Measurements from ENCODE around the gene SKIL.
"Not testable (repeated sequence)": the region's sequence is repeated elsewhere in the genome, so short reads cannot be mapped to it uniquely, and the experiment has no call there.

Gene SKIL, protein sequence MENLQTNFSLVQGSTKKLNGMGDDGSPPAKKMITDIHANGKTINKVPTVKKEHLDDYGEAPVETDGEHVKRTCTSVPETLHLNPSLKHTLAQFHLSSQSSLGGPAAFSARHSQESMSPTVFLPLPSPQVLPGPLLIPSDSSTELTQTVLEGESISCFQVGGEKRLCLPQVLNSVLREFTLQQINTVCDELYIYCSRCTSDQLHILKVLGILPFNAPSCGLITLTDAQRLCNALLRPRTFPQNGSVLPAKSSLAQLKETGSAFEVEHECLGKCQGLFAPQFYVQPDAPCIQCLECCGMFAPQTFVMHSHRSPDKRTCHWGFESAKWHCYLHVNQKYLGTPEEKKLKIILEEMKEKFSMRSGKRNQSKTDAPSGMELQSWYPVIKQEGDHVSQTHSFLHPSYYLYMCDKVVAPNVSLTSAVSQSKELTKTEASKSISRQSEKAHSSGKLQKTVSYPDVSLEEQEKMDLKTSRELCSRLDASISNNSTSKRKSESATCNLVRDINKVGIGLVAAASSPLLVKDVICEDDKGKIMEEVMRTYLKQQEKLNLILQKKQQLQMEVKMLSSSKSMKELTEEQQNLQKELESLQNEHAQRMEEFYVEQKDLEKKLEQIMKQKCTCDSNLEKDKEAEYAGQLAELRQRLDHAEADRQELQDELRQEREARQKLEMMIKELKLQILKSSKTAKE

DNA sequence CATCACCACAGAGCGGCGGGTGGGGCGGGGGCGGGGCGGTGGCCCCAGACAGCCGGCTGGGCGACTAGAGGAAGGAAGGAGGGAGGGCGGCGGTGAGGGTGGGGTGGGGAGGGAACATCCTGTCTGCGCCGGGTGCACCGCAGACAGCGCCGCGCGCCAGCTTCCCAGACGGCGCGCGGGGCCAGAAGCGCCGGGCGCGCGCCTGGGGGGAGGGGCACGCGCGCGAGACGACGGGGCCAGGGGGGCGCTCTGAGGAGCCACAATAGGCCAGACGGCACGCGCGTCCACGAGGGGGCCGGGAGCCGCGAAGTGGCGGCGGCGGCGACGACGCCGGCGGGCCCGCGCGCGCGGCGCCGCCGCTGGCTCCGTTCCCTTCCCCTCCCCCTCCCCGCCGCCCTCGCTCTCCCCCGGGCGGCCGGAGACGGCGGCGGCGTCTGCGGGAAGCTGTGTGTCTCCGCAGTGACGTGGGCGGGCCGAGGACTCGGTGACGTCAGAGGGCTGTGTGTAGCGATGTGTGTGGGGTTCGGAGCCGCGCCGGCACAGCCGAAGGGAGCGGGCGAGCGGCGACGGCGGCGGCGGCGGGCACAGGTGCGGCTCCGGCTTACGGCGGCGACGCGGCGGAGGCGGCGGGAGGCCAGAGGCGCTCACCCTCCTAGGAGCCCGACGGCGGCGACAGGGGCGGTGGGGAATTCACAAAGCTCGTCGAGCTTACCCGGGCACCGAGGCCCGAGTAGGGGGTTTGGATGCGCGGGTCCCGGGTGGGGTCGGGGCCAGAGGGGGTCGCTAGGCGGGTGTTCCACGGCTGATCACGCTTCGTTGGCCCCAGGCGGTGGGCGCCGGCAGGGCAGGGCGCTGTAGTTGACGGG is at the start of gene SKIL:
Gene SKIL (plus strand): TSS at position 540 of the 866 bp plus-strand sequence. CDS start 2,617 bp downstream, outside the sequence.
- no peak for FAIRE-seq

DNA sequence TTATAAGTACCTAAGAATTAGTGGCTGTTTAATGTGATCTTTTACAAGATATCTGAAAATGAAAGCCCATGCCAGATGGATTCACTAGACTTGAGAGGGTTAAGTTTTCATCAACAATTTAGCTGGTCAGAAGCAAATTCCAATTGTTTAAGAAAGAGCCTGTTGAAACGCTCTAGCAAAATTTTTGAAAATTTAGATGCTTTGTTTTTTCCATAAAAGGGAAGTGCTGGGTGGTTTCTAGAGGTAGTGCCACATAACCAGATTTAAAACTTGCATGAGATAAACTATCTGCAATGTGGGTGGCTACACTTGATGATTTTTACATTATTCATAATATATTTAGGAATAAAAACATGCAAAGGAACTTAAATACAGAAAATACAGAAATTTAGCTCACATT is 48.5 kb upstream of the SKIL start:
- no peak for FAIRE-seq

DNA sequence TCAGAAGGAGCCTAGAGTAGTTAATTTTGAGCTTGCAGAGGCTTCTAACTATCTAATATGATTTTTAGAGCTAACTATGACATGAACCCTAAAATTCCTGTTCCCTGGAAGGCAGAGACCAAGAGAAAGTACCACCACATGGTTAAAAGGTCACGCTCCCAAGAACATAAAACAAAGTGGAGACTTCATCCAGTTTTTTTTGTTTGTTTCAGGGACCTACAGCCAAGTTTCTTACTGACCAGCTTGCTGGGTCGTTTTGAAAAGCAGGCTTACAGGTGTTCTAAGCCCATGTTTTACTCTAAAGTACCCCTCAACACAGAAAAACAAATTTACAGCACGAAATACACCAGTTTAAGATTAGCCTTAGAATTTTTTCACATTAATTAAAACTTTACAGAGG is 39.6 kb upstream of the SKIL start:
- FAIRE-seq = no peak

DNA sequence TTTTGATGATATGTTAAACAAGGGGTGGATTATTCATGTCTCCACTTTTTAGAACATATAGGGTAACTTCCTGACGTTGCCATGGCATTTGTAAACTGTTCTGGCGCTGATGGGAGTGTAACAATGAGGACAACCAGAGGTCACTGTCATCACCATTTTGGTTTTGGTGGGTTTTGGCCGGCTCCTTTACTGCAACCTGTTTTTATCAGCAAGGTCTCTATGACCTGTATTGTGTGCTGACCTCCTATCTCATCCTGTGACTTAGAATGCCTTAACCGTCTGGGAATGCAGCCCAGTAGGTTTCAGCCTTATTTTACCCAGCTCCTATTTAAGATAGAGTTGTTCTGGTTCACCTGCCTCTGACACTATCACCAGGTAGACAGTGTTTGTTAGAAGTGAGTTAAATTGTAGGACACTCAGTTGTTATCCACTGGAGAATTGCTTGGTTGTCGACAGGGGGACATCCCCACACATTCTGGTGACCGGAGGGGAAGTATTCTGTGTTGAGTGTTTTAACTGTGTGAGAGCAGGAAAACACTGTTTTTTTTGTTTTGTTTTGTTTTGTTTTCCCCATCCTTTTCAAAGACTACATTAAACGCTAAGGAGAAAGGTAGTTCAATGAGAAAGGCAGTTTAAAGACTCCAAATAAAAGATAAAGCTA is 36.9 kb upstream of the SKIL start:
- FAIRE-seq = no peak

DNA sequence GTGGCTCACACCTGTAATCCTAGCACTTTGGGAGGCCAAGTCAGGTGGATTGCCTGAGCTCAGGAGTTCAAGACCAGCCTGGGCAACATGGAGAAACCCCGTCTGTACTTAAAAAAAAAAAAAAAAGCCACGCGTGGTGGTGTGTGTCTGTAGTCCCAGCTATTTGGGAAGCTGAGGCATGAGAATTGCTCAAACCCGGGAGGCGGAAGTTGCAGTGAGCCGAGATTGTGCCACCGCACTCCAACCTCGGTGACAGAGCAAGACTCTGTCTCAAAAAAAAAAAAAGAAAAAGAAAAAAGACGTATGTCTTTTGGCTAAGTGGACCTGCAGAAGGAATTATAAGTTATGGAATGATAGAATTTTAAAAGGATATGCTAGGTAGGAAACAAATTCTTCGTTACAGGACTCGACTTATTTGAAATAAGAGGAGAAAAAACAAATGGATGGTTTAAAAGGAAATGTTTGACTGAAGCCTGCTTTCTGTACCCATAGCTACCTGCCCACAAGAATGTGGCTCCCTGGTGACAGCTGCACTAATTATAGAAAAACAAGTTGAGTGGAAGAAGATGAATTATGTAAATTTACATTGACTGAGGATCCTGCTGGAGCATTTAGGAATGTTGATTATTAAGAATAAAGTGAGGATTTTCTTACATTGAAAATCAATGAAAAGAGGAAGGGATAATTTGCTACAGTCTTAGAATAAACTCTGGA is 36.0 kb upstream of the SKIL start:
- FAIRE-seq = no peak

DNA sequence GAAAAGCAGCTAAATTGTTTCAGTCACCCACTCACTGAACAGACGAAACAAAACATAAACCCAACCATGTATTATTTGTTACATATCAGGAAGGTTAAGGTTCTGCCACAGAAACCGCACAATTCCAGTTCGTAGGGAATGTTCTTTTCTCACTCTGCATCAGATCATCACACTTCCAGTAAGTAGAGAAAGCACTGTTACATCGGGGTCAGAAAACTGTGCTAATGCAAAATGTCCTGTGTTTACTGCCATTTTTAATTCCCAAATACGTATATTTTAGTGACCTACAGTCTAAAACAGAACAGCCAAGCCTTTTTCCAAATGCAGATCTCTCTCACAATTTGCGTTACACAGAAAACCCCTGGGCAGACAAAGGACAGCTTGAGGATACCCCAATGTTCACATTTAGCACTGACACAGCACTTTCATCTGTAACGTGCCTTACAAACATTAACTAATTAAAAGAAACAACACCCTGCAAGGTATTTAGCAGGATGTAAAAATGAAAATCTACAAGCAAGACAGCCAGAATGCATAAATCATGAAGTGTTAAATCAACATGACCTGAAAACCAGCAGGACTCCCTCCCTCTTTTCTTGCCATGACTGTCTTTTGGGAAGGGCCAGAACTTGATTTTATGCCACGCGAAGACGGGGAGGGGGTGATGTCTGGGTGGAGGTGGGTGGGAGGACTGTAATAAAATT is 34.8 kb upstream of the SKIL start:
- no peak for FAIRE-seq

DNA sequence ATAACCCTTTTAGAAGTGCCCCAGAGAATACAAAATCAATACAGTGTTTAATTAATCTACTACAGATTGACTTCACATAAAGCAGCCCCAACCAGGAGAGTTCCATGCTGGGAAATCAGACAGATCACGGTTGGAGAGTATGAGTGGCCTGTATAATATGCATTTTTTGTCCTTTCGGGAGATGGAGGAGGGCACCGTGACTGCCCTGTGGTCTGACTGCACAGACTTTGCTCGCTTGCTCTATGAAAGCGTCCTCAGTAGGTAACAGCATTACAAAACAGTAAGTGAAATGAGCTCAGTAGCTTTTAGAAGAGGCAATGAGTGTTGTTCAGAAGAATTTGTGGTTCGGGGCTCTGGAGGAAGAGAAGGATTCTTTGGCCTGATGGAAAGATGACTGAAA is 34.2 kb upstream of the SKIL start:
- no peak for FAIRE-seq

DNA sequence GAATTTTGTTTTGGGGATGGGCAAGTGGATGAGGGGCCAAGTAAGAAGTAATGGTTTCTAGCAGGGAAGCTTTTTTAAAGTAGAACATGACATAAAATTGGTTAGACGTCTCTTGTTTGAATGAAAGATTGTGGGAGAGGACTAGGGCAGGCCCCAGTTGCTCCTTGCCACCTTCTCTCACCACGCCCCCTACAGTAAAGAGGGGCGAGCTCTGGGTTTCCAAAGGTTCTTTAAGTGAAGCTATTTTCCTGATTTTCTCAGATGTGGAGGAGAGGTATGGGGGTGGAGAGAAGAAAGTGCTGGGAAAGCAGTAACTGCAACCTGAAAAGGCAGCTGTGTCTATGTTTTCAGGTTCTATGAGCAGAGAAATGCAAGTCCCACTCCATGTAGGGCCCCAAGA is 32.6 kb upstream of the SKIL start:
- no peak for FAIRE-seq

DNA sequence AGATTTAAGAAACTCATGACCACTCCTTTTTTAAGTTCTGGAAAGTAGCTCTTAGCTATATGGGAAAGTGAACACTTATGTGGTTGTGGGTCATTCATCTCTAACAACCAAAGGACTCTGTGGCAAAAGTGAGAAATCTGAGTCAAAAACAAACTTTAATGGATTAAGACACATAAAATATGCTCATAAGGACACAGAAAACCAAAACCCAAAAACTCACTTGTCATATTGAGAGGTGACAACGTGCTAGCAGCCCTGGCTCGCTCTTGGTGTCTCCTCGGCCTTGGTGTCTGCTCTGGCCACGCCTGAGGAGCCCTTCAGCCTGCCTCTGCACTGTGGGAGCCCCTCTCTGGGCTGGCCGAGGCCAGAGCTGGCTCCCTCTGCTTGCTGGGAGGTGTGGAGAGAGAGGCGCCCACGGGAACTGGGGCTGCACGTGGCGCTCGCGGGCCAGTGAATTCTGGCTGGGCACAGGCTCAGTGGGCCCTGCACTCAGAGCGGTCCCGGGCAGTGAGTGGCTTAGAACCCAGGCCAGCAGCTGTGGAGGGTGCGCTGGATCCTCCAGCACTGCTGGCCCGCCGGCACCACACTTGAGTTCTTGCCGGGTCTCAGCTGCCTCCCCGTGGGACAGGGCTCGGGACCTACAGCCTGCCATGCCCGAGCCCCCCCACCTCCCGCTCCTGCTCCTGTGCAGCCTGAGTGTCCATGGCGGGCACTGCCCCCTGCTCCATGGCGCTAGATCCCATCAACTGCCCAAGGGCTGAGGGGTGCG is 30.3 kb upstream of the SKIL start:
- FAIRE-seq = no peak

DNA sequence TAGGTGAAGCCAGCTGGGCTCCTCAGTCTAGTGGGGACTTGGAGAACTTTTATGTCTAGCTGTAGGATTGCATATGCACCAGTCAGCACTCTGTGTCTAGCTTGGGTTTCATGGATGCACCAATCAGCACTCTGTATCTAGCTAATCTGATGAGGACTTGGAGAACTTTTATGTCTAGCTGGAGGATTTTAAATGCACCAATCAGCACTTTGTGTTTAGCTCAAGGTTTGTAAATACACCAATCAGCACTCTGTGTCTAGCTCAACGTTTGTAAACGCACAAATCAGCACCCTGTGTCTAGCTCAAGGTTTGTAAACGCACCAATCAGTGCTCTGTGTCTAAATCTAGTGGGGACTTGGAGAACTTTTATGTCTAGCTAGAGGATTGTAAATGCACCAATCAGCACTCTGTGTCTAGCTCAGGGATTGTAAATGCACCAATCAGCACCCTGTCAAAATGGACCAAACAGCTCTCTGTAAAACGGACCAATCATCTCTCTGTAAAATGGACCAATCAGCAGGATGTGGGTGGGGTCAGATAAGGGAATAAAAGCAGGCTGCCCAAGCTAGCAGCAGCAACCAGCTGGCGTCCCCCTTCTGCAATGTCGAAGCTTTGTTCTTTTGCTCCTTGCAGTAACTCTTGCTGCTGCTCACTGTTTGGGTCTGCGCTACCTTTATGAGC is 29.5 kb upstream of the SKIL start:
- FAIRE-seq = not testable (repeated sequence)

DNA sequence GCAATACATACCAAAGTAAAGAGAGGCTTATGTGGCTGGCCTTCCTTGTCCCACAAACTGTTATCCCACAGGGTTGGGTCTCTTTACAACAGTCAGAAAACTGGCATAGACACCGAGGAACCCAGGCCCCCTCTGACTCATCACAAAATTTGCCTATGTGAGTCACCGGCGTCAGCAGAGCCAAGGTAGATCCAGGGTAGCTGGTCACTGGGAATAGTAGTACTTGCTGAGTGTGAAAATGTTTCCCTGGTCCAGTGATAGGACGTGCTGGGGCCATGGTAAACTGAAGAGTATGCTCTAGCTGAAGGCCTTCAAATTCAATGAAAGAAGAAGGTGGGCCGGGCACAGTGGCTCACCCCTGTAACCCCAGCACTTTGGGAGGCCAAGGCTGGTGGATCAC is 27.1 kb upstream of the SKIL start:
- FAIRE-seq = no peak

DNA sequence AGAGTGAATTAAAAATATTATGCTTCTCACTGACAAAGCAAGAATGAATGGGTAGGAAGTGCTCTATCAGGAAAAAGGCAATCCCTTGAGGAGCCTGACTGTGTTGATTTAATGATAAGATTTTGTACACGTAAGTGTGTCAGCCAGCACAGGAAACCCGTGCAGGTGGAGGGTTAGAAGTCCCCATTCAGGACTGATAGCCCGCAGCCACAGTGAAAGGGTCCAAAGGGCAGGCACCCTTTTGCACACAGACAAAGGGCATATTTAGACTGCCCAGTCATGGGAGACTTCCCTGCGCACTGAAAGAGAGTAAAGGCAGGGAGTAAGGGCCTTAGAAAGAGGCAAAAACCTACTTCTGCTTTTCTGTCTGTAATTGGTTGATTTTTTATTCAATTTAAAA is 26.4 kb upstream of the SKIL start:
- FAIRE-seq = no peak

DNA sequence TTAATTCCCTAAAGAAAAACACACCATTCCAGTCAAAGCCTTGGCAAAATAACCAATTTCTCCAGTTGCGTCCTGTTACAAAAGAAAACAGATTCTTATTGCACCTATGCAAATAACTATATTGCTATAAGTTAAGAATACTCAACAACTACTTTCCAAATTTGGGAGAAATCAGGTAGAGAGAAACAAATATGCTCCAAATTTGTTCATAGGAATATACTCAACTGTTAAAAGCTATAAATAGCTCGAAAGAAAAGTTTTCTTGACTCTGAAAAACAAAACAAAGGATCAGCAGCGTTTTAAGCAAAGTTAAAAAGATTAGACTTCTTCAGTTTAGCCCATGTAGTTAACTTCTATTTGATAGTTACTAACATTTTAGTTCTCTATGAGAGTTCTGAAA is 20.1 kb upstream of the SKIL start:
- FAIRE-seq = no peak

DNA sequence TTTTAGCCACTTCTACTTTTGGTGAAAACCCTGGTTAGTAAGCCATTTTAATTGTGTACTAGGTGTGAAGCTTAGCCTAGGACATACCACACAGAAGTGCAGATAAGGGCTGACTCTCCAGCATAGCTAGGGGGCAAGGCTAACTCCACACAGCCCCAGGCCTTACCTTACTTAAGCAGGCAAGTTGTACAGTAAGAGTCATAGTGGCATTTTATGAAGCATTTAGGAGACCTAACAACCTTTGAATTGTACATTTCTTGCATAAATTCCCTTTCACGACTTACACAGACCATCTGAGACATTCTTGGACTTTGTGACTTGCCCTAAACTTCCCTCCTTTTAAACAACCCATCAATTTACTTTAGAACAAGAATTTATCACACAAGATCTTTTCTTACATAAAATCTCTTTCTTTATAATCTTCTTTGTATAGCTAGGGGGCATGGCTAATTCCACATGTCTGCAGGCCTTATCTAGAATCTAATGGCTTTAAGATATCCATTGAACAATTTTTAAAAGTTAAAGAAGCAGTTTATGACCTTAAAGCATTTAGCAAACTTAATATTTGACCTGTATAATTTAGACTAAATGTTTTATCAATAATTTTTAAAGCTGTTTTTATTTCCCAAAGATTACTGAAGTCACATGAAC is 18.7 kb upstream of the SKIL start:
- no peak for FAIRE-seq

DNA sequence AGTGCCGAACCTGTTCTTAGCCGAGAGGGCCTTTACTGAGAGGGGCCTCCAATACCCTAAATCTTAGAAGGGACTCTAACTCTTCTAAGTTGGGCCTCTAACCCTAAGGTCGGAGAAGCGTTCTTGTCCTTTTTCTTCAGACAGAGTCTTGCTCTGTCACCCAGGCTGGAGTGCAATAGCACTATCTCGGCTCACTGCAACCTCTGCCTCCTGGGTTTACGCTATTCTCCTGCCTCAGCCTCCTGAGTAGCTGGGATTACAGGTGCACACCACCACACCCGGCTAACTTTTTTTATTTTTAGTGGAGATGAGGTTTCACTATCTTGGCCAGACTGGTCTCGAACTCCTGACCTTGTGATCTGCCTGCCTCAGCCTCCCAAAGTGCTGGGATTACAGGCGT is 15.2 kb upstream of the SKIL start:
- not testable (repeated sequence) for FAIRE-seq

DNA sequence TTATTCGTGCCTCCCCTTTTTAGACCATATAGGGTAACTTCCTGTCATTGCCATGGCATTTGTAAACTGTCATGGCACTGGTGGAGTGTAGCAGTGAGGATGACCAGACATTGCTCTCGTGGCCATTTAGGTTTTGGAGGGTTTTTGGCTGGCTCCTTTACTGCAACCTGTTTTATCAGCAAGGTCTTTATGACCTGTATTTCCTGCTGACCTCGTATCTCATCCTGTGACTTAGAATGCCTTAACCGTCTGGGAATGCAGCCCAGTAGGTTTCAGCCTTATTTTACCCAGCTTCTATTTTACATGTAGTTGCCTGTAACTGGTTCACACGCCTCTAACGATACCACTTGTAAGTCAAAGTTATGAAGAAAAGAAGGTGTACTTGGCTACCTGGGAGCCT is 13.7 kb upstream of the SKIL start:
- not testable (repeated sequence) for FAIRE-seq

DNA sequence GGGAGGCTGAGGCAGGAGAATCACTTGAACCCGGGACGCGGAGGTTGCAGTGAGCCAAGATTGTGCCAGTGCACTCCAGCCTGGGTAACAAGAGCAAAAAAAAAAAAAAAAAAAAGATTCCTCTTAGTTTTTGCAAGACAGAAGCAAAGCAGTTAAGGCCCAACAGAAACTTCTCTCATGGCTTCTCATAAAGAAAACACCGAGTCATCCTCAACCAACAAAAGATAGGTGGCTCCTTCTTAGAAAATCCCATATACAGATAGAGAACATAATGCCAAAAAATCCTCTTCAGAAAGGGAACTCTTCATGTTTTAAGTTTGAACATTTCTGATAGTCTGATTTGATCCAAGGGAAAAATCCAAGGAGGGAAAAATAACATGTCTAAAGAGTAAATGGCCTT is 12.5 kb upstream of the SKIL start:
- FAIRE-seq = no peak

DNA sequence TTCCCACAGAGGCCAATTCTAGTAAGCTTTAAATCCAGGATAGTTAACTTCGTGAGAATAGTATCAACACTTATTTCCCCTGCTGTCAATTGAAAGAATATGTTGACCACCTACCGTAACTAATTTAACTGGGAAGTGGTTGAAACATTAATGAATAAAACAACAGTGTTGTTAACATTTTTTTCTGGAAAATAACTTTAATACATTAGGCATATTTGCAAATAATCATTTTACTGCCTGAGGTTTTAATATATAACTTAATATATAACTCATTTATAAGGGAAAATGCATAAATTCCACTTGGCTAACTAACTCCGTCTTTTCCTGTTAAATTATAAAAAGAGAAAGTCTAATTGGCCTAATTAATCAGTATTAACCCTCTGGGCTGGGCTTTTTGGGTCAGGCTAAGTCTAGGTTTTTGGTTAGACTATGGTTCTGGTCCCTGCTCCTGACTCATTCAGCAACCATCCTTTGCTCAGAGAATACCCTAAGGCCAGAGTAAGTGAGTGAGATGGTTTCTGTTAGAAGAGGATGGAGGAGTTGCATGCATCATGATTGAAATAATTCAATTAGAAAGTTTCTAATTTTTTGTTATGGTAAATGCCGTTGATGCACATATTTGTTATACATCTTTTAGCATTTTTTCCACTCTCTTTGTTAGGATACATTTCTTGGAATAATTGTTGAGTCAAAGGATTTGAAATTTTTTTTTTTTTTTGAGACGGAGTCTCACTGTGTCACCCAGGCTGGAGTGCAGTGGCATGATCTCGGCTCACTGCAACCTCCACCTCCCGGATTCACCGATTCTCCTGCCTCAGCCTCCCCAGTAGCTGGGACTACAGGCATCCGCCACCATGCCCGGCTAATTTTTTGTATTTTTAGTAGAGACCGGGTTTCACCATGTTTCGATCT is 10.8 kb upstream of the SKIL start:
- no peak for FAIRE-seq

Measured in islet of Langerhans (tissue), 1 donor.